Activated CD8-positive, alpha-beta memory T cell treated with anti-CD3 and anti-CD28 coated beads for 4 hours (primary cell): ENCODE data around the gene ENPP6.

Experiments
- DNase-seq, 2 donors: peaks; one replicate each; pipeline ENCODE4 v3.0.0-alpha.2; 2020; ENCODE audit warnings: low read depth in 2 of 2

Gene ENPP6

DNA sequence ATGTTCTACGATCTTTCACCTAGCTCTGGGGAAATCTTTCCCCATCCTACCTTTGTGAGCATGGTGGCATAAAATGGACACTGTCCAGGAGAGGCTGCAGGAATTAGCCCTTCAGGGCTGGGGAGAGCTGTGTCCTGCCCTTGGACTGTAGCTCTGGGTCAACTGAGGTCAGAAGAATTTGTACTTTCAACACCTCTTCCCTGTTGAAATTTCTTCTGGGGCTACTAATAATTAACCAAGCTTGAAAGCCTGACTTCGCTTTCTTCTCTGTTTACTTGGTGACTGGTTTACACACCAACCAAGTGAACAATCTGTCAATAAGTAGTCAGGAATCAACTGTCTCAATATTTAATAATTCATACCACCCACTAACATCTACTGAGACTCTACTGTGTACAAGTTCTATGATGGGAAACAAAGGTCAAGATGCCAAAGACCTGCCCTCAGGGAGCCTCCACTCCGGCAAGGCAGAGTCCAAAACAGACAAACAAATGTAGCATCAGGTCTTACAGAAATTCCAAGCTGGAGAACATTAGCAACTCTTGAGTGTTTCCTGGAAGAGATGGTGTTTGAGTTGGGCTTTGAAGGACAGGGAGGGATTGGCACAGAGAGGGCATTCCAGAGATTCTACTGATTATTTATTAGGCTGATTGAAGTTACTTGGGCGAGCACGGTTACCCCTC, 113.1 kb downstream of the ENPP6 start:
- DNase-seq: no peak

DNA sequence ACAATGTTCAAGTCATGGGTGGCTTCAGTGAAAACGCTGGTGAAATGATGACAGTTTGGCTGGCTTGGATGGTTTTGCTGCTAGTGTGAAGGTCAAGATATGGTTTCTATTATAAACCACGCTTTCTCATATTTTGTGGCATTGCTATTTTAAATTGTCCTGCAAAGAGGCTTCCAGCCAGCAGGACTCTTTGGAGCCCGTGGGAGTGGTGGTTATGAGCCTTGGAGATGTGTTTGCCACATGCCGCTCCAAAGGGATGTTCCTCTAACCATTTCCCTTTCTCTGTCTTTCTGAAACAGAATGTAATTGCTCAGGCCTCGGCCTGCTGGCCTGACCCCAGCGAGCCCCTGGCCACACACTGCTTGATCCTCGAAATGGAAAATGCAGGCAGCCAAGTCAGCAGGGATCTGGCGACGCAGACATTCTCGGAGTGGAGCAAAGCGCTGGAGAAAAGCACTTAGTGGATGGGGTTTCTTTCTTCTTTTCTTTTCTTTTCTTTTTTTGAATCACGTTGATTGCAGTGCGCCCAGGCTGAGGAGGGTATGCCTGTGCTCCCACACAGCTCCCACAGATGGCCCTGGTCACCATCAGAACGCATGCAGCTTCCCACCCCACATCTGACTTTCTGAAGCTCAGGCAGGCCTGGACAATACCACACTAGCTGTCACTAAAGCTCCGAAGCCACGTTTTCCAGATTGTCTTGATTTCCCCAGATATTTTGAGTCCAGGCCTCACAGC, 114.0 kb downstream of the ENPP6 start:
- no peak for DNase-seq

DNA sequence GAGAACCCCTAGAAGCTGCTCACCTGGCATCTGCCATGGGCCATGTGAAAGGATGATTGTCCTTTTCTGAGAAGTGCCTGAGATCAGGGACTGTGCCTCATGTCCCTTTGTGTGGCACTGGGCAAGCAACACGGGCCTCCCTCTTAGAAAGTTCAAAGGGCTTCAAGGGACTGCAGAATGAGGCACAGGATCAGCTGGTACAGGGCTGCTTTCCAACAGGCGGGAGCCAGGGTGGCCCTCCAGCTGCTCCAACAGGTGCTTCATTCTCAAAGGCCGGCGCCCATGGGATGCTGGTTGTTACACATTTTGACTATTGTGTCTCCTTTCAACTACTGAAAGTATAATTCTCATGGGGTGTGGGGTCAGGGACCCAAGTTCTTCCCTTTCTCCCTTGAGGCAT, 114.7 kb downstream of the ENPP6 start:
- DNase-seq: no peak

DNA sequence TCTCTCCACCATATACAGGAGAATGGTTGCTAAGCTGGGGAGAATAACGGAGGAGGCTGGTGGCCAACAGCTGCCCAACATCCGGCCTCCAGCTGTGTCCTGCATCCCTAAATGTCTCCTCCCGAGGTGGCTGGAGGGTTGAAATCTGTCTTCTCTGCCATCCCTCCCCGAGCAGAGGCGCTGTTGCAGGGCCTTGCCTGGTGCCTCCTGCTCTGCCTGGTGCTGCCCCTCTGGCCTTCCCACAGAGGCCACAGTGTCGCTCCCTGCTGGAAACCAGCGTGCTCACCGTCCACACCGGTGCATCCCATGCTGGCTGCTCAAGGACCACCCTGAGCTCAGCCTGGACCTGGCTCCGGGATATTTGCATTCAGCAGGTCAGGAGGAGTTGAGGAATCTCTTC, 115.2 kb downstream of the ENPP6 start:
- no peak for DNase-seq

- no peak for DNase-seq
These were observed 116.0 kb downstream of the ENPP6 start for GRCh38 chr4:184101711-184102110.

DNA sequence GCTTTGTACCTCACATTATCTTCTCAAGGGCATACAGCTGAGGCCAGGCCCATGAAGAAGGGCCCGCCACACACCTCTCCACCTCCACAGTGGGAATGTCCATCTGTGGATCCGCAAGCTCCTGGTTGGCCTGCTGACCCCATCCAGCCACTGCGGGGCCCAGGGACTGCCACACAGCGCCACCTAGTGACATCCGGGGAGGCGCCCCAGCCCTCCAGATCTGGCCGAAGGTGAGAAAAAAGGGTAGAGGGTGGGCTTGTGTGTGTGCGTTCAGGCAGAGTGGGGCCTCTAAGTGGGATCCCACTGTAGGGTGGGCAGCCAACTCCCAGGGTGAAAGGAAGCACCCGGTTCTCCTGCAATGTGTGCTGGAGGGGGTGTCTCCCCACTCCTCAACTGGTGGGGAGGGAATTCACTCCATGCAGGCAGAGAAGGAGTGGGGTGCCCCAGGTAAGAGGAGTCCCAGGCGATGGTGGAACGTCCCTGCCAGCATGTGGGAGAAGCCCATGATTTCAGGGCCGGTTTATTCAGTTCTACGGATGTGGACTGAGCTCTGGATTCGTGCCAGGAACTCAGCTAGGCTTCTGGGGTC, 117.3 kb downstream of the ENPP6 start:
- DNase-seq: no peak

DNA sequence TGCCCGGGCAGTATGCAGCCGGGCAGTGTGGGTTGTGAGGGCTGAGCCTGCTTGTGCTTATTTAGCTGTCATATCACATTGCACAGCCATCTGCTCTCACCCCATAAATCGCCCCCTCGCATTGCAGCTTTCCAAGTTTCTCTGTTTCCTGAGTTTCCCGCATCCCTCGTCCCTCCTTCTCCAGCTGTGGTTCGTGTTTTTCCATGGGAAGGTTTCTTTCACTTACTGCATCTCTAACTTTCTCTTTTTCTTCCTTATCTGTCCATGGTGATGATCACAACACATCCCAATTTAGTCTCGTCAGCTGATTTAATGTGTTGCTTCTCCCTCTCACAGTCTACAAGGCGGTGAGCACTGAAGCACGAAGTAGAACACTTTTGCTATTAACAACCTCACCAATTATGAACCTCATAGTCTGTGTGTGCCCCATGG, 118.1 kb downstream of the ENPP6 start:
- DNase-seq: no peak

- DNase-seq: no peak
These were observed 118.7 kb downstream of the ENPP6 start for GRCh38 chr4:184099000-184099399.

DNA sequence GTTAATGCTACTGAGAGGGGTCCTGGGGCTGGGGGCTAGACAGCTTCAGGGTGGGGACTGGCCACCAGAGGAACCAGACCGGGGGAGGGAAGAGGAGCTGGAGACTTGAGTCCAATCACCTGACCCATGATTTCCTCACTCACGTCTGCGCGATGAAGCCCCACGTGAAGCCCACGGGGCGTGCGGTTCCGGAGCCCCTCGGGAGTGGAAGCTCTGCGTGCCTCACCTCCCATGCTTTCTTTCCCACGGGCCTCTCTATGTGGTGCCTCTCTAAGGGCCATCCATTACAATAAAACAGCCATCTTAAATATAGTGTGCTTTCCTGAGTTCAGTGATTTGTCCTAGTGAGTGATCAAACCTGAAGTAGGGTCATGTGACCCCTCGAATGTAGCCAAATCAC, 119.9 kb downstream of the ENPP6 start:
- no peak for DNase-seq

GRCh38 chr4:184097241-184097605, 120.5 kb downstream of the ENPP6 start:
- no peak for DNase-seq

GRCh38 chr4:184096561-184097240, 121.0 kb downstream of the ENPP6 start:
- DNase-seq: no peak

DNA sequence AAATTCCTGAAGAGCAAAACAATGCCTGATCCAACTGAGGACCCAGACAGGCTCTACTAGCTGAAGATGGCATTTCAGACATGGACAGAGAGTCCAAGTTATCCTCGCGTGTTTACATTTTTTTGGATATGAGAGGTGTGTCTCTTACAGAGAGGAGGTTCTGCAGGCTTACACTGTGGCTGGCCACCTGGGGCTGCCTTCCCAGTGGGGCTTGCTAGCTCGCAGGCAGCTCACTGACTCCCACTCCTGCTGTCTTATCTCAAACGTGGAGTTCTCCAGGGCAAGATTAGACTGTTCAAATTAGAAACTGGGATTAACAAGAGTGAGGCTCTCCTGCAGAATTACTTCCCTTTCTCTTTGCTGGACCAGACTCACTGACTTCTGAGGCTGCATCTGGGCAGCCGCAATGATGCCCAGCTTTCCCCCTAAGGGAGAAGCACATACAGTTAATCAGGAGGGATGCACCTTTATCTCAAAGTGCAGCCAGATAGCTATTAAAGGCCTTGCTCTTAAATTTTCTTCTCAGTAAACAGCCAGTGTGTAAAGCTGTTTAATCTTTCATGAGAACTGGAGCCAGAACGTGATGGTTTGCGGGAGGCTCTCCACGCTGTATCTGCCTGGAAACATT, 123.0 kb downstream of the ENPP6 start:
- no peak for DNase-seq

GRCh38 chr4:184091986-184092385, 125.7 kb downstream of the ENPP6 start:
- DNase-seq: no peak

DNA sequence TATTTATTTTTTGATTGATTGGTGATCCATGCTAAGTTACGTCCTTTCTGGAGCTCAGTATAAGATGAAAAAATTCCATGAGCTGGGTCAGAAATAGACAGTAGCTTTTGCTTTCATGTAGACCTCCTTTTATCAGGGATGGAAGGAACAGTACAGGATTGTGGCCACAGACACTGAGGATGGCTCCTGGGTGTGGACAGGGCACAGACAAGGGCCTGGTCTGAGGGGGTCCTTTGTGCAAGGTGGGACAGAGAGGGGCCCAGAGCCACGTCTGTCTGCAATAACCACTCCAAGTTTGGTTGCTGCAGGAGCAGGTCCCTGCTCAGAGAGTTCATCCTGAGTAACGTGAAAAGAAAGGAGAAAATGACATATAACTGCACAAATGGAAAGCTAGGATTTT, 127.1 kb downstream of the ENPP6 start:
- DNase-seq: no peak

- no peak for DNase-seq
These were observed 137.0 kb downstream of the ENPP6 start for GRCh38 chr4:184080674-184081073.

DNA sequence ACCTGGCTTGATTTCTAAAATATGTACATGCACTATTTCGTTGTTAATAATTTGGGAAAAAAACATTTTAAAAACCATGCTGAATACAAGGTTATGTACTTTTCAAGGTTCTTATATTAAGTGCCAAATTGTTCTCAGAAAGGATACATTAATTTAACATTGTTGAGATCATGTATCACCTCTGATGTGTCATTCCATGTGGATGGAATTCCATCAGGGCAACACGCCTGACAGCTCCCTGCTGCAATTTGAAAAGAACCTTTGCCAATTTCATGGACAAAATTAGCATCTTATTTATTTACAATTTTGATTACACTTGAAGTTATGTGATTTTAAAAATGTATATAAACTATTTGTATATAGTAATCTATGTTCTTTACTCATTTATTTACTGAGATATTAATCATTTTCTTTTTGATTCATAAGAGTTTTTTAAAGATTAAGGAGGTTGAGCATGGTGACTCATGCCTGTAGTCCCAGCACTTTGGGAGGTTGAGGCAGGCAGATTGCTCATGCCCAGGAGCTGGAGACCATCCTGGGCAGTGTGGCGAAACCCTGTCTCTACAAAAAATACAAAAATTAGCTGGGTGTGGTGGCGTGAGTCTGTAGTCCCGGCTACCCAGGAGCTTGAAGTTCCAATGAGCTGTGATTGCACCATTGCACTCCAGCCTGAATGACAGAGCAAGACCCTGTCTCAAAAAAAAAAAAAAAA, 142.8 kb downstream of the ENPP6 start:
- DNase-seq: no peak

- DNase-seq: no peak
These were observed 149.6 kb downstream of the ENPP6 start for GRCh38 chr4:184067931-184068554.

DNA sequence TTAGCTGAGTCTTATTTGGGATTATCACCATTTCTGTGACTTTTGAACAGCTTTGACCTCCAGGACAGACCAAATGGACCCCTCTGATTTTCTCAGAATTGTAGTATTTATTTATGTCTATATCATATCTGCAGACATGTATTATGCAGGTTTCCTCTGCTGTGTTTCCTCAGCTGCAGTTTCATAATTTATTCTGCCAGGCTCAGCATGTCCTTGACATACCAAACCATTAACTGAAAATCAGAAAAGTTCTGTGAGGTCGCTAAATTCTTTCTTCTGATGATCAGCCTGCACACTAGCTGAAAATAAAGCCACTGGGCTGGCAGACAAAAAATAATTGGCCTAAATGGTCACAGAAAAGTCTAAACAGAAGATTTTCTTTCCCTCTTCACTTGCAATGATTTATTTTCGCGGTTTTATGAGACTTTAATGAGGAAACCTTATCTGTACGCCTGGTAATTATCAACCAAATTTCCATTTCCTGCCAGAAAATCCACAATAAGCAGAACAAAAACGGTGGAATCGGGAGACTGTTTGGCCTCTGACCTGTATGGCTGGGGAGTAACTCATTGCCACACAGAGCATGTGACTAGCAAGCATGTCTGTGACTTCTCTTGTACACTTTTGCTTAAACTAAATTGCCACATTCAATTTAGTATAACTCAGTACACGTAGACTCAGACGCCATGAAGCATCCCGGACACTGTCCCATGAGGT, 150.9 kb downstream of the ENPP6 start:
- no peak for DNase-seq

DNA sequence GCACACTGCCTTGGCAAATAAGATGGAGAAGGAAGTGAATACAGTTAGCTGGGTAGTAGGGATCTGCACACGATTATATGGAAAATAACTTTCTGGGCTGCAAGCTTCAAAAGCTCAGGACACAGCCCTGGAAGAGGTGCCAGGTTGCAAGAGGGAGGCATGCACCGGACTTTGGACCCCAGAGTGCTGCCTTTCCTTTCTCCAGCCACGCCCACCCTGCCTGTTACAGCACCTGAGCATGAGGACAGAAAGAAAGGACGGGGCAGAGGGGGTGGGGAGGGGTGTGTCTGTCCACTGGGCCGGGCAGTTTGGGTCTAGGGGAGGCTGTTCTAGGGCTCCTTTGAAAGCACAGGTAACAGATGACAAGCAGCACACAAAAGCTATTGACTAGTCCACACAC, 152.8 kb downstream of the ENPP6 start:
- DNase-seq: no peak

DNA sequence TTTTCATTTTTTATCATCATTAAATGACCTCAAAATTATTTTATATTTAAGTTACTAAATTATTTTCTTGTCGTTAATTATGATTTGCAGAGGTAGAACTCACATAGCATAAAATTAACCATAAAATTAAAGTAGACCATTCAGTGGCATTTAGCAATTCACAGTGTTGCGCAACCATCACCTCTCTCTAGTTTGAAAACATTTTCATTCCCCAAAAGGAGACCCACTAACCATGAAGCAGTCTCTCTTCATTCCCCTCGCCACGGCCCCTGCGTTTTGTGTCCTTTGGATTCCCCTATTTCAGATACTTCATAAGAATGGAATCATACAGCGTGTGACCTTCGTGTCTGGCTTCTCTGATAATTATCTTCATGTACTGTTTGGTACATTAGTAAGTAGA, 154.9 kb downstream of the ENPP6 start:
- no peak for DNase-seq
